Thyroid gland (tissue), 4 donors: ENCODE data around the gene CYYR1. TPM values are rescaled to one million over a fixed set of nuclear protein-coding genes. Genes with fewer than 3 reads are reported as not detected.
A peak's percentile ranks its signal among the peaks of the same experiment; 100 is the strongest.

Experiments
- DNase-seq, 2 donors: peaks; one replicate each; pipeline ENCODE4 v3.0.0-alpha.2; 2019
- H3K27ac ChIP-seq, 3 donors: fragments of 200-600 bp; sonication (generic); 1 replicate in 2 of 3; 2 replicates in 1 of 3; pipeline ENCODE4 v1.5.1; 2016 to 2019; ENCODE audit warnings: mild to moderate bottlenecking in 1 of 3, moderate library complexity in 1 of 3
- H3K27me3 ChIP-seq: fragments of 200-600 bp; sonication (generic); one replicate; pipeline ENCODE4 v1.5.1; 2019
- H3K36me3 ChIP-seq, 2 donors: fragments of 200-600 bp; sonication (generic); one replicate each; pipeline ENCODE4 v1.5.1; 2016 to 2019
- H3K4me1 ChIP-seq, 2 donors: fragments of 200-600 bp; sonication (generic); one replicate each; pipeline ENCODE4 v1.5.1; 2017 to 2019
- H3K4me3 ChIP-seq, 3 donors: fragments of 200-600 bp; sonication (generic); replicated peaks in 1 of 3; 1 replicate in 2 of 3; 2 replicates in 1 of 3; pipeline ENCODE4 v1.5.1; 2016; ENCODE audit warnings: mild to moderate bottlenecking in 1 of 3
- H3K9me3 ChIP-seq: fragments of 200-600 bp; sonication (generic); one replicate; pipeline ENCODE4 v1.5.1; 2017
- POLR2A ChIP-seq, 2 donors: fragments of 450-650 bp; IDR thresholded peaks; one replicate each; pipeline ENCODE4 v1.6.1; 2017; ENCODE audit warnings: antibody characterized with exemption in 2 of 2, mild to moderate bottlenecking in 2 of 2, moderate library complexity in 1 of 2
- WGBS, 2 donors: methylation state at CpG; one replicate each; pipeline ENCODE4 v1.1.5; 2017; 5-methylcytosine and 5-hydroxymethylcytosine counted together
- intact Hi-C: fragments of 100-400 bp; cut with DNase I; formaldehyde crosslinking; loops from one replicate; pipeline ENCODE4 v1.15.1; 2023
- total RNA-seq, 4 donors: library from RNA; depleted of rRNA; stranded (reverse); fragments of >200 nt; gene quantifications; one replicate each; pipeline ENCODE4 v1.2.3, GENCODE V29; 2016
- TF ChIP-seq, protein P1 (sequence below), 6 experiments: fragments of 200-600 bp in 3 of 6; fragments of 450-650 bp in 3 of 6; sonication (generic) in 3 of 6; IDR thresholded peaks; one replicate each; pipeline ENCODE4 v1.5.1; 2016 to 2019; ENCODE audit warnings: antibody characterized with exemption in 6 of 6, mild to moderate bottlenecking in 2 of 6, inconsistent platforms in 1 of 6, moderate library complexity in 1 of 6

CYYR1 gene
- total RNA-seq, 4 donors from 2014 or later = 7.0 to 18.7 (median 13.7) TPM

DNA sequence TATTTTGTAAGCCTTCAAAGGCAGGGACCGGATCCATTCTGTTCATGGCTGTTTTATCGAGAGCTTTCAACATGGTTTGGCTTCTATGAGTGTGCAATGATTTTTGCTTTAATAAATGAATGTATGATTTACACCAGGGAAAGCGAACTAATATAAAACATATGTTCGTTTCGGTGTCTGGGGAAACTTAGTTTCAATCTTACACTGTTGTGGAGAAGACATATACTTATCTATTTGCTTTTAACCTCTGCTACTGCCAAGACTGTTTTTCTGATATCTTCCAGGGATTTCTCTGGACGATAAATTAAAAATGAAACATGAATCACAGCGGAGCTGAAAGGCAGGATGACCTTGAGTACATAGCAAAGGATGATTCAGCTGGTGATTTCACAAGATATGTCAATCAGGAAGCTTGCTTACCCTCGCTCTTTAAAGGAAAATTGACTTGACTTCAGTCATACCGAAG is 14.7 kb upstream of the CYYR1 start:
- Histone ChIP-seq H3K36me3 (no peaks in the 10 kb centered on the region), H3K4me1 (no peaks in the 10 kb centered on the region), H3K27me3 (no peaks in the 10 kb centered on the region), H3K27ac (no peak overlapping the region), H3K9me3 (no peaks in the 10 kb centered on the region), H3K4me3 (no peak overlapping the region)
- no peak for TF ChIP-seq POLR2A (IDR thresholded peaks at IDR 0.05)
- TF ChIP-seq, protein P1, sequence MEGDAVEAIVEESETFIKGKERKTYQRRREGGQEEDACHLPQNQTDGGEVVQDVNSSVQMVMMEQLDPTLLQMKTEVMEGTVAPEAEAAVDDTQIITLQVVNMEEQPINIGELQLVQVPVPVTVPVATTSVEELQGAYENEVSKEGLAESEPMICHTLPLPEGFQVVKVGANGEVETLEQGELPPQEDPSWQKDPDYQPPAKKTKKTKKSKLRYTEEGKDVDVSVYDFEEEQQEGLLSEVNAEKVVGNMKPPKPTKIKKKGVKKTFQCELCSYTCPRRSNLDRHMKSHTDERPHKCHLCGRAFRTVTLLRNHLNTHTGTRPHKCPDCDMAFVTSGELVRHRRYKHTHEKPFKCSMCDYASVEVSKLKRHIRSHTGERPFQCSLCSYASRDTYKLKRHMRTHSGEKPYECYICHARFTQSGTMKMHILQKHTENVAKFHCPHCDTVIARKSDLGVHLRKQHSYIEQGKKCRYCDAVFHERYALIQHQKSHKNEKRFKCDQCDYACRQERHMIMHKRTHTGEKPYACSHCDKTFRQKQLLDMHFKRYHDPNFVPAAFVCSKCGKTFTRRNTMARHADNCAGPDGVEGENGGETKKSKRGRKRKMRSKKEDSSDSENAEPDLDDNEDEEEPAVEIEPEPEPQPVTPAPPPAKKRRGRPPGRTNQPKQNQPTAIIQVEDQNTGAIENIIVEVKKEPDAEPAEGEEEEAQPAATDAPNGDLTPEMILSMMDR (IDR thresholded peaks at IDR 0.05) = no peak
- intact Hi-C loops = no loop called here
- DNase-seq = no peak
- 72 to 74% methylated on average over 9 of the region's 9 CpGs for WGBS, 2 donors

DNA sequence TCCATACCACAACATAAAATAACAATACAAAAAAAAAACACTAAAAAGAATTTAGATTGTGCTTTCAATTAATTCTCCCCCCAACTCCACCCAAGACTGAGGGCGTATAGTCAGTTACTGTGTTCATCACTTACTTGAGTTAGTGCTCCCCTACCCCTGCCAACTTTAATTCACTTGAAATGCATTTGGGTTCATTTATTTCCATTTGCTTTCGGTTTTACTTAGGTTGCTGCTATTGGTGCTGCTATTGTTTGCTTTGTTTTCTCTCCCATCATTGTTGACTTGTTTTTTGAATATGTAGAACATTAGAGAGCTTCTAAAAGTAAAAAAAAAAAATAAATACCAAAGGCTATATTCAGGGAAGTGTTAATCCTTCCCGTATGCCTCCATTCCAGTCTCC is 10.7 kb upstream of the CYYR1 start:
- no peaks in the 10 kb centered on the region for H3K36me3 ChIP-seq
- no peak for DNase-seq
- H3K27ac ChIP-seq = no peak overlapping the region

DNA sequence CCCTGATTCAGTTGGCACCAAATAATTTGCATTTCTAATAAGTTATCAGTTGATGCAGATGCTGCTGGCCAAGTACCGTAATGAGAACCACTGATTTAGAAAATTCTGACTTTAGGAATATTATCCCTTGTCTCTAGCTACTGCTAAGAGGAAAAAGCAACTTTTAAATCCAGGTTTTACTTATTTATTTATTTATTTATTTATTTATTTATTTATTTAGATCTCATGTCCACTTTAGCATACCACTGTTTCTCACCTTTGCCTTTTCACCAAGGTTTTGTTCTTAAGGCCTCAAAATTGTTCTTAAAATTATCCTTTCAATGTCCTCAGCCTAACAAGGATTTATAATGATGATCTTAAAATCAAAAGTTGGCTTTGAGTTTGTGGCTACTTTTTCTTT is 8.7 kb upstream of the CYYR1 start:
- no peaks in the 10 kb centered on the region for H3K36me3 ChIP-seq
- no peaks in the 10 kb centered on the region for H3K4me1 ChIP-seq
- no peaks in the 10 kb centered on the region for H3K9me3 ChIP-seq
- no peaks in the 10 kb centered on the region for H3K27me3 ChIP-seq
- no peak overlapping the region for H3K27ac ChIP-seq
- TF ChIP-seq, protein P1 (IDR thresholded peaks at IDR 0.05) = no peak
- no peak for TF ChIP-seq POLR2A (IDR thresholded peaks at IDR 0.05)
- WGBS, 2 donors = 98% methylated on average over 1 of the region's 1 CpG
- no peak for DNase-seq
- intact Hi-C loops = no loop called here
- no peak overlapping the region for H3K4me3 ChIP-seq

More for the DNA sequence above, 10.7 kb upstream of the CYYR1 start:
- intact Hi-C loops = no loop called here
- Histone ChIP-seq H3K4me1 (no peaks in the 10 kb centered on the region), H3K4me3 (no peak overlapping the region), H3K9me3 (no peaks in the 10 kb centered on the region), H3K27me3 (no peaks in the 10 kb centered on the region)
- TF ChIP-seq, protein P1 (IDR thresholded peaks at IDR 0.05) = no peak
- no peak for TF ChIP-seq POLR2A (IDR thresholded peaks at IDR 0.05)
- 75 to 80% methylated on average over 3 of the region's 3 CpGs for WGBS, 2 donors

DNA sequence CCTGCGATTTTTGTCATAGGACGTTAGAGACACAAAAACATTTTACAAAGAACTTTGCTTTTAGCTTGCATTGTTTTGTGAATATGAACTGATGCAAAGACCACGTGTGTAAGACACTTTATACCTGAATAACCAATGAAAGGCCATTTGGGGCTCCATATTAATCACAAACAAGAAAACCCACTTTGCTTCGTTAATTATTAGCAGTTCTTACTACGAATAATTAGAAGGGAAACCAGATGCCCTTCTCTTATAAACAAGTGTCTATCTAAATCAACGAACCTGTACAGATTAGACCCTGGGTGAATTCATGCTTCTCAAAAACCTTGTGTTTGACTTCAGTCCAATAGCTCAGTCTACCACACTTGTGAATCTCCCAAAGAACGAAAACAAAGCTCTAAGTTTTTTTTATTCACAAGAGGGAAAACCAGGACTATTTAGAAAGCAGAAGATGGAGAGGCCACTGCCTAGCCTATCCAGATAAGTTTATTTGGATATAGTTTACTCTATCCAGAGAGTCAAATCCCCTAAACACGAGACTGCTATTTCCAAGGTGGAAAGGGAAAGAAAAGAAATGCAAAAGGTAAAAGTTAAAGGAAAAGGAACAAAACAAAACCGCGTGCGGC is 897 bp downstream of the CYYR1 start:
- intact Hi-C loops = no loop called here
- peak overlapping the region in 2 of 3 donors; percentile 42 to 56 for H3K27ac ChIP-seq
- H3K27me3 ChIP-seq = no peaks in the 10 kb centered on the region
- peak overlapping the region in 1 of 3 donors; percentile 22 for H3K4me3 ChIP-seq
- no peak for DNase-seq
- TF ChIP-seq, protein P1 (IDR thresholded peaks at IDR 0.05) = no peak
- no peak for TF ChIP-seq POLR2A (IDR thresholded peaks at IDR 0.05)
- no peaks in the 10 kb centered on the region for H3K36me3 ChIP-seq
- no peaks in the 10 kb centered on the region for H3K9me3 ChIP-seq
- WGBS, 2 donors = 22 to 26% methylated on average over 11 of the region's 11 CpGs
- no peaks in the 10 kb centered on the region for H3K4me1 ChIP-seq

DNA sequence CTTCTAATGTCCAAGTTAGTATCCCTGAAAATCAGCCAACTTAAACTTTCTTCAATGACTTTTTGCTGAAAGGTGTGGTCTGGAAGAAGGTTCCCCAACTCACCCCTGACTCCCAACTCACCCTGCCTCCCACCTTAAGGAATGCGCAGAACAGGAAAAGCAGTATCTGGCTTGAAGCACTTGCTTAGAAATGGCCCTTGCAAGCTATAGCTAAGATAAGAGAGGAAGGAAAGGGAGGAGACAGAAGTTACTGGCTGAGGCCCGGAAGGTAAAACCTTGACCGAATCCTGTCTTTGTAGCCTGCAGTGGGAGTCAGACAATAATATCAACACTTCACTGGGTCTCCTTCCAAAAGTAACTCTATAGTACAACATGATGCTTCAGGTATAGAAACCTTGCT is 2.9 kb downstream of the CYYR1 start:
- Histone ChIP-seq H3K27me3 (no peaks in the 10 kb centered on the region), H3K27ac (no peak overlapping the region), H3K36me3 (no peaks in the 10 kb centered on the region), H3K9me3 (no peaks in the 10 kb centered on the region), H3K4me1 (no peaks in the 10 kb centered on the region), H3K4me3 (no peak overlapping the region)
- no peak for DNase-seq
- TF ChIP-seq, protein P1 (IDR thresholded peaks at IDR 0.05) = no peak
- TF ChIP-seq POLR2A (IDR thresholded peaks at IDR 0.05) = no peak
- intact Hi-C loops = no loop called here
- WGBS, 2 donors = 73 to 77% methylated on average over 3 of the region's 3 CpGs
